NCI-H1417 (cell line): Measurements from ENCODE around the gene PTPRG.

Experiments
- DNase-seq, 3 experiments: peaks; one replicate each; lab custom pipeline; 2025; lab: John Stamatoyannopoulos, UW

The PTPRG gene

DNA sequence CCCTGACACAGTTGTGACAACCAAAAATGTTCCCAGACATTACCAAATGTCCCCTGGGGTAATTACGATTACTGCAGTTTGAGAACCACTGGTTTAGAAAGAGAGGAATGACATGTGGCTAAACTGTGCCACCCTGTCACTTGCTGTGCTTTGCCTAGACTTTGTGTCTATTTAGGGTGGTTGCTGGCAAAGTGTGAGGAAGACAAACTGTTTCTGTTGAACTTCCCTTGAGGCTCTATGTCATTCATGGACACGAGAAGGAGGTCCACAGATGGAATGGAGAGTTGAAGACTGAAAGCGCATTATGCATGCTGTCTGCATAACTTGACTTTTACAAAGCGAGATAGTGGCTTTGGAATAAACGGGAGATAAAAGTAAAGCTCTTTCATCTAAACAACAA lies 495.3 kb downstream of the PTPRG start:
- no peak for DNase-seq

DNA sequence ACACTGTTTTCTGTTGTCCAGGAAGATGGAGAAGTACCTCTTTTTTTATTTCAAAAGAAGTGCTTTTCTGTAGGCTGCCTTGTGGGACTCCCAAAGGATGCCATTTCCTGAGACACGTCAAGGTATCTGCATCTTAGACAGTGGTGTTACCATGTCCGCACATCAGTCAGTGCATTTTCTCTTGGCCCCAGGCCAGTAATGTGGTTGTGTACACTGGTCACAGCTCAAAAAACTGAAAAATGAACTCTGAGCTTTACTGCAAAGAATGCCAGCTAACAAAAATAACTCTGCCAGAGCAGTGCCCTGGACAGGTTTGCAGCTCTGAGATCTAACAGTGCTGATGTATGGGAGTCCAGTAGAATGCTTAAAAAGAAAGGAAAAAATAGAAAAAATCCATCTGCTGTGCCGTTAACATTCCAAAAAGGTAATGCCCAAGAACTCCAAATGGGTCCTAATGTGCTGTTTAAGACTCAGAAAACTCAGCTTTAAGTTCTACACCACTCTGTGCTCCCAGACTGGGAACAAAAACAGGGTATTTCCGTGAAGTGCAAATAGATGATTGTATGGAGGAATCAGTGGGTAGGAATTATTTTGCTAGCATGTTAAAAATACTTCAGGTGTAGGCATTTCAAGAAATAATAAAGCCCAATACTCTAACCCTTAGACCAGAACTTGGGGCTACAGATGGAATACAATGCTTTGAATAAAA lies 496.1 kb downstream of the PTPRG start:
- DNase-seq: no peak

- DNase-seq: no peak
Measured at GRCh38 chr3:62065985-62066693, 504.8 kb downstream of the PTPRG start.

DNA sequence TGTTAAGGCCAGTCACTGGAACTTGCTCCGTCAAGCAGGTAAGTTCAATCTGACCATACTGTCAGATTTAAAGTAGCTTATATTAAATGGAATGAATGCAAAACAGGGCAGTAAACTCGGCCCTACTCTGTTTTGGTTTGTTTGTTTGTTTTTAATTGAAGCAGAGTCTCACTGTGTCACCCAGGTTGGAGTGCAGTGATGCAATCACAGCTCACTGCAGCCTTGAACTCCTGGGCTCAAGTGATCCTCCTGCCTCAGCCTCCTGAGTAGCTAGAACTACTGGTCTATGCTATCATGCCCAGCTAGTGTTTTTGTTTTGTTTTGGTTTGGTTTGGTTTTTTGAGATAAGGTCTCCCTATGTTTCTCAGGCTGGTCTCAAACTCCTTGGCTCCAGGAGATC lies 507.0 kb downstream of the PTPRG start:
- no peak for DNase-seq

DNA sequence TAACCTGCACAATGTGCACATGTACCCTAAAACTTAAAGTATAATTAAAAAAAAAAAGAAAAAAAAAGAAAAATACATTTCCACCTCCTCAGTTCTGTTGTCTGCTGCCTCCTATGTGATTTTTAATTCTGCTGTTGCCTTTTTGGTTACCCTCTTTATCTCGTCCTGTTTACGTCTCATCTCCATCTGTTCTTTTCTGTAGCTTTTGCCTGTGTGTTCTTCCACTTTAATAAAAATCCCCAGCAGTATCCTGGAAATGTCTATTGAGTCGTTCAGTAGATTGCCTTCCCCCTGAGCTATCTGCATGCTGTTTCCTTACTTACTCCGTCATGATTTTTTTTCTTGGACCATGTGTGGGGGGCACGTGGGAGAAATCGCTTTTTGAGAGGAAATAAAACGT lies 509.5 kb downstream of the PTPRG start:
- DNase-seq: no peak

DNA sequence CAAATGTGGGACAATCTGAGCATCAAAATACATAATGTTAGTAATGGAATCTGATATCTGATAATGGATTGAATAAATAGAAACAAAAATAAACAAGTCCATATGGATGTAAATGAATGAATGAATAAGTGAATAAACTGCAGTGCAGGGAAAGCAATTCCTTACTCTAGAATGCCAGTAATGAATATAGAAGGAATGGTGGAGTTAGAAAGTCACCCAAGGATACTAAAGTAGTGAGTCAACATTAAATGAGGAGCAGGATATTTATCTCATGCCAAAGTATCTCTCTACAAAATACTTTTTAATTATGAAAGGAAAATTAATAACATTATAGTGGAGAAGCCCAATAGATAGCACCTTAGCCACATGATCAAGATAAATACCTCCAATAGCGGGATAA lies 511.7 kb downstream of the PTPRG start:
- DNase-seq: no peak

- DNase-seq: peak in 2 of 3 experiments; percentile 25 to 63
Measured at GRCh38 chr3:62084558-62084957, 523.2 kb downstream of the PTPRG start.

- no peak for DNase-seq
Measured at GRCh38 chr3:62088472-62089104, 527.2 kb downstream of the PTPRG start.

GRCh38 chr3:62090066-62090465 lies 528.7 kb downstream of the PTPRG start:
- DNase-seq: no peak

DNA sequence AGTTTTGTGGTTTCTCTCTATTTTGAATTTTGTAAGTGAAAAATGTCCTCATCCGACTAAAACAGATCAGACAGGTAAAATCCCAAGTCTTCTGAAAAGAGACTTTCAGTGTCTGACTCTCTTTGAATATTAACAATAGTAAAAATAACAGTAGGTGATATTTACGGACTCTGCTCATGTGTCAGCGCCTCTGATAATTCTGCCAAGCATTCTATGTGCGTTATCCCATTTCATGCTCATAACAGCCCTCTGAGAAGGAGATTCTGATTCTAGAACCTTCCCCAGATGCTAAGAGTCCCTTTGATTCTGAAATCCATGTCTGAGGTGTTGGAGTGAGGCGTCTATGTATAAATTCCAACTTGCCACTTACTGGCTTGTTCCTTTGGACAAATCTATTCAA lies 529.1 kb downstream of the PTPRG start:
- DNase-seq: no peak

DNA sequence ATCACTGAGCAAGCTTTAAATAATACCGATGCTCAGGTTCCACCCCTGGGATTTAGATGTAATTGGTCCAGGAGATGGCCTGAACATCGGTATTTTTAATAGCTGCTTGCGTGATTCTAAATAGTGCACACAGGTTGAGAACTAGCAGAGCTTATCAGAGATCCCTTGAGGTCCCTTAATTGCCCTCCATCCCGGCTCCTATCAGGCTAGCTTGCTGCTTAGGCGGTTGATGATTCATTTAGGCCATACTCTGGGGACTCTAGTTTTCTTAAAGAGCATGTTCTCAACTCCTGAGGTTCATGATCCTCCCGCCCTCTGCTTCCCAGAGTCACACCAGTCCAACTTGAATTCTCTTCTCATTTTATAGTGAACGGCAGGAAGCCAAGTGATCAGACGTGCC lies 531.7 kb downstream of the PTPRG start:
- no peak for DNase-seq

GRCh38 chr3:62094461-62094860 lies 533.1 kb downstream of the PTPRG start:
- no peak for DNase-seq

DNA sequence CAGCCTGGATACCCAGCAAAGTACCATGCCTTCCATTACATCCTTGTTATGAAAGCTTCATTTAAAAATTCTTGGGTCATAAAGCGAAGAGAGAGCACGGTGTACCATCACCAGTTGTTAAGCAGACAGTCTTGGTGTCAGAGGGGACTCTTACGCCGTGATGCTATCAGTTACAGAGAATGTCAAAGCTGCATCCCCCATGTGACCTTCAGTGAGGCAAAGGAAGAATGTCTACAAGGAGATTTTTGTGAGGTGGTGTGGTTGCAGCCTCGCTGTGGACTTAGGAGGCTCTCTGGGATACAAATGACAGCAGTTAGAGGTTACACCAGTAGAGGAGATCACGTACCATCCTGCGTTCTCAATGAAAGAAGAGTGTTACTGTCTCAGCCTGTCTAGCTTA lies 533.7 kb downstream of the PTPRG start:
- DNase-seq: no peak

DNA sequence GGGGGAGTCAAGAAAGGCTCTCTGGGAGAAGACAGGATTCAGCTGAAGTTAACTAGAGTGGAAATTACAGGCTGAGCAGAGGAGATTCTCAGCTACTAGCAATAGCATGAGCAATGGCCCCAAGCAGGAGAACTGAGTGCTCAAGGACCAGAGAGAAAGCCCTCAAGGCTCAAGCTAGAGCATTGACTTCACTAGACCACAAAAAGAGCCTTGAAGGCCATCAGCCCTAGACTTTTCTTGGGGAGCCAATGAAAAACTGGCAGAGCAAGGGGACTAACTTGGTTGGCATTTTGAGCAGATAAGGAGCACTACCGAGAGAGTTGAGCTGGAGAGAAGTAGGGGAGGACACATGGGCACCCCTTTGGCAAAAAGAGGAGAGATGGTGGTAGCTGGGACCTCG lies 534.4 kb downstream of the PTPRG start:
- no peak for DNase-seq

DNA sequence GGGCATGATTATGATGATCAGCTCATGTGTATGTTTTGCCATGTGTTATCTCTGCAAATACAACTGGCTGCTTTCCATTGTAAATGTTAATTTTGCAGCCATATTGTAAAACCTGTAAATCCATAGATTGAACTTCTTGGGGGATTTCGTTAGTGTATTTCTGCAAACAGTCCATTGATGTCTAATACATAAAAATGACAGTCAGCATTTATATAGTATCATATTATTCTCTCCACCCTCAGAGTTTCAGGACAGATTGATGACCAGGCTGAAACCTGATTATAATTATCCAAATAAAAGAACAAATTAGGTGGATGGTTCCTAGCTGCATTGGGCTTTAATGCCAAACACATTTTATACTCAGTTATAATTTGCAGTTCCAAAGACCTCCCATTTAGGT lies 535.1 kb downstream of the PTPRG start:
- DNase-seq: no peak

- DNase-seq: no peak
Measured at GRCh38 chr3:62097121-62097520, 535.8 kb downstream of the PTPRG start.

DNA sequence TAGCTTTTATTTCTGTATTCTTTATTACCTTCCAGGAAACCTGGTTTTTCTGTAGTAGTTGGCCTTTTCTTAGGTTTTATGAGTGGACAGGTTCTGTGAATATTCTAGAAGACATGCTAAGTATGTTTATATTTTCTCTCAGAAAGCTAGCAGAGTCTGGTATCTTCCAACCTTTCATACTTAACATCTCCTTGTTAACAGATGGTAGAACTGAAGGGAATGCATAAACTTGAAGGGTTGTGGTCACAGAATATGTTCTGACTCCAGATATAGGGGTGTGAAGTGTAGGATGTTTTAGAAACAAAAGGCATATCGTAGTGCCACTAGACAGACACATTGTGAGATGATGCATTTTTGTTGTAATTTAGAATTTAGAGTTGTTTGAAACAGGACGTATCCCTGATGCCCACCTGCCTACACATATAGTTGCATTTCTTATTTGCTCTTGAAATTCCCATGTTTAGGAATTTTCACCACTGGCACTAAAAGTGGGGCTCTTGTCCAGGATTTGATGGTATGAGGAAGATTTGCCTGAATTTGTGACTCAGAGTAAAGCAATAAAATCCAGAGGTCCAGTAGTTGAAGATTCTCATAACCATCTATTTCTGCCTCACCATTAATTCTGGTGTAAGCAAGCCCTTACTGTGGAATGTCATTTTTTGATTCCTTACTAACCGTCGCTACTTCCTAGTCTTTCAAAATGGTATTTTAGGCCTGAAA lies 537.4 kb downstream of the PTPRG start:
- no peak for DNase-seq

GRCh38 chr3:62100282-62100989 lies 539.1 kb downstream of the PTPRG start:
- DNase-seq: no peak

DNA sequence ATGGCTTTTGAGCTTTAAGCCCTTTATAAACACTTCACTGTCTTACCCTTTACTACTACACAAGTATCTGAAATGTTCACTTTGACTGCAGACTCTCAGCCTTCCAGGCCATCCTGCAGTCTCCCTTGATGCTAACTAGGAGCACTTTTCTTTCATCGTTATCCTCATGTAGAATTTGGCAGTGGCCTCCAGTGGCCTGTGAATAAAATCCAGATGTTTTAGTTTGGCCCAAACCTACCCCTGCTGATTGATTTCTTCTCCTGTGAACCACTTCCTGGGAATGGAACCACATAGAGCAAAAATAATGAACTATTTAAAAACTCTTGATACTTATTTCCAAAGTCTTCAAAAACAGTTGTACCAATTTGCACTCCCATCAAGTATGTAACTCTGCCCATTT lies 540.1 kb downstream of the PTPRG start:
- DNase-seq: no peak

GRCh38 chr3:62103531-62103930 lies 542.2 kb downstream of the PTPRG start:
- DNase-seq: no peak

DNA sequence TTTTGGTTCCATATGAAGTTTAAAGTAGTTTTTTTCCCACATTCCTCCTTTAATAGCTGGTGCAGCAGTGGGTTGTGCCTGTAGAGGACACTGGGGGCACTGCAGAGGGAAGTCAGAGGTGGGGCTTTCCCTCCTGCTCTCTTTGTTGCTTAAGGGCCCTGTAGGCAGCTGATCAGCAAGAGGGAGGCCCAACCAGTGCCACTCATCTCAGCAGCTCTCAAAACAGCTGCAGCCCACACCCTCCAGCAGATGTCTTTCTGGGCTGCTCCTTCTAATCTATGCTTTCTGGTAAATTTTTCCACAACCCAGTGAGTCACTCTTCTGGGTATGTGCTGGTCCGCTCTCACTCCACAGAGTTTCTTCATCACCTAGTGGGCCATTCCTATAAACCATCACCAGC lies 548.2 kb downstream of the PTPRG start:
- DNase-seq: no peak
